GM12872 (cell line): Measurements from ENCODE around the gene LARP1B.

Experiments
- CTCF ChIP-seq: IDR thresholded peaks from 3 replicates; pipeline ENCODE4 v1.5.1; 2011; ENCODE audit warnings: low read depth, mild to moderate bottlenecking, low read length, moderate library complexity; ENCODE audit not compliant: insufficient read depth

LARP1B gene

GRCh38 chr4:128176643-128177042 lies 115.5 kb downstream of the LARP1B start:
- no peak for TF ChIP-seq CTCF

- no peak for TF ChIP-seq CTCF
Measured at GRCh38 chr4:128177498-128177897, 116.4 kb downstream of the LARP1B start.

GRCh38 chr4:128186623-128187022 lies 125.5 kb downstream of the LARP1B start:
- TF ChIP-seq CTCF, result no peak

GRCh38 chr4:128191115-128191781 lies 130.1 kb downstream of the LARP1B start:
- peak; percentile 87 for TF ChIP-seq CTCF

- TF ChIP-seq CTCF, result peak; percentile 20; the same call in 1 of the 3 replicates
Measured at GRCh38 chr4:128220286-128221235, 159.4 kb downstream of the LARP1B start.

- TF ChIP-seq CTCF, result no peak
Measured at GRCh38 chr4:128221586-128221985, 160.5 kb downstream of the LARP1B start.

GRCh38 chr4:128225148-128225547 lies 164.0 kb downstream of the LARP1B start:
- TF ChIP-seq CTCF, result no peak
